HG03469 (cell line): ENCODE data around the gene TADA1.
"Not testable (repeated sequence)": the region's sequence is repeated elsewhere in the genome, so short reads cannot be mapped to it uniquely, and the experiment has no call there.

Experiments
- ATAC-seq: cut with Tn5 transposase; IDR thresholded peaks from one replicate; pipeline ENCODE4 v1.9.1; 2021; ENCODE audit warnings: mild to moderate bottlenecking, moderate library complexity, moderate number of reproducible peaks; ENCODE audit not compliant: unreplicated experiment

TADA1 gene

GRCh38 chr1:166848193-166848592, 27.9 kb downstream of the TADA1 start:
- no peak for ATAC-seq

GRCh38 chr1:166844791-166845190, 31.3 kb downstream of the TADA1 start:
- ATAC-seq = no peak

GRCh38 chr1:166843769-166844596, 32.1 kb downstream of the TADA1 start:
- no peak for ATAC-seq

- ATAC-seq = no peak
Observed at GRCh38 chr1:166843322-166843721, 32.7 kb downstream of the TADA1 start.

GRCh38 chr1:166840309-166841274, 35.5 kb downstream of the TADA1 start:
- no peak for ATAC-seq

- peak; percentile 10 for ATAC-seq
Observed at GRCh38 chr1:166839600-166840308, 36.3 kb downstream of the TADA1 start.

- peak; percentile 93 for ATAC-seq
Observed at GRCh38 chr1:166838766-166839599, 37.1 kb downstream of the TADA1 start, which contains the start of gene POGK. TSS of gene POGK (plus strand) at chr1:166839475. CDS start at chr1:166840957, 1,482 bp downstream.

- no peak for ATAC-seq
Observed at GRCh38 chr1:166836733-166837132, 39.3 kb downstream of the TADA1 start.

- ATAC-seq = not testable (repeated sequence)
Observed at GRCh38 chr1:166829762-166830161, 46.3 kb downstream of the TADA1 start.

- ATAC-seq = no peak
Observed at GRCh38 chr1:166827426-166827825, 48.6 kb downstream of the TADA1 start.

- ATAC-seq = no peak
Observed at GRCh38 chr1:166822385-166822784, 53.7 kb downstream of the TADA1 start.

GRCh38 chr1:166819974-166820373, 56.1 kb downstream of the TADA1 start:
- no peak for ATAC-seq

- ATAC-seq = no peak
Observed at GRCh38 chr1:166814611-166815010, 61.5 kb downstream of the TADA1 start.

GRCh38 chr1:166813508-166814223, 62.4 kb downstream of the TADA1 start:
- no peak for ATAC-seq

- no peak for ATAC-seq
Observed at GRCh38 chr1:166811691-166812090, 64.4 kb downstream of the TADA1 start.

GRCh38 chr1:166808952-166809351, 67.1 kb downstream of the TADA1 start:
- no peak for ATAC-seq
